Stomach (tissue), 9 donors: Measurements from ENCODE around the gene PCDHGC4. TPM values are rescaled to one million over a fixed set of nuclear protein-coding genes. Genes with fewer than 3 reads are reported as not detected.

ENCODE experiments used
- DNase-seq, 2 donors: peaks; one replicate each; pipeline versions ENCODE4 v3.0.0 to v3.0.0-alpha.2; 2013 to 2019
- H3K27ac ChIP-seq, 5 donors: fragments of 200-600 bp in 4 of 5; sonication (generic) in 4 of 5; one replicate each; pipeline ENCODE4 v1.5.1; 2013 to 2019; ENCODE audit warnings: mild to moderate bottlenecking in 1 of 5, moderate library complexity in 1 of 5
- H3K27me3 ChIP-seq, 3 donors: fragments of 200-600 bp; sonication (generic); one replicate each; pipeline ENCODE4 v1.5.1; 2017 to 2019; ENCODE audit warnings: mixed run types in 1 of 3
- H3K36me3 ChIP-seq, 4 donors: fragments of 200-600 bp; sonication (generic); 1 replicate in 3 of 4; 2 replicates in 1 of 4; pipeline ENCODE4 v1.5.1; 2016 to 2019
- H3K4me1 ChIP-seq, 4 donors: fragments of 200-600 bp; sonication (generic); one replicate each; pipeline ENCODE4 v1.5.1; 2016 to 2019
- H3K4me3 ChIP-seq, 4 donors: fragments of 200-600 bp; sonication (generic) in 3 of 4; one replicate each; pipeline ENCODE4 v1.5.1; 2016 to 2019; ENCODE audit warnings: mild to moderate bottlenecking in 1 of 4
- H3K9me3 ChIP-seq, 4 donors: fragments of 200-600 bp; sonication (generic); one replicate each; pipeline ENCODE4 v1.5.1; 2016 to 2019
- EP300 ChIP-seq: sonication (generic); formaldehyde crosslinking; IDR thresholded peaks from one replicate; pipeline ENCODE4 v1.6.1; 2017; ENCODE audit warnings: antibody characterized with exemption
- POLR2A ChIP-seq, 4 donors: fragments of 450-650 bp; IDR thresholded peaks; one replicate each; pipeline ENCODE4 v1.6.1; 2016; ENCODE audit warnings: antibody characterized with exemption in 4 of 4, control low read depth in 2 of 4, mild to moderate bottlenecking in 1 of 4, moderate library complexity in 1 of 4
- POLR2AphosphoS5 ChIP-seq, 3 donors: sonication (generic); formaldehyde crosslinking; IDR thresholded peaks; one replicate each; pipeline ENCODE4 v1.6.1; 2016; ENCODE audit warnings: antibody characterized with exemption in 3 of 3
- WGBS, 5 donors: extraction: QIAGEN DNeasy Blood & Tissue Kit in 3 of 5; methylation state at CpG; one replicate each; pipeline versions ENCODE4 v1.1.5 to v1.1.7; 2013 to 2018; 5-methylcytosine and 5-hydroxymethylcytosine counted together
- intact Hi-C: fragments of 100-400 bp; cut with DNase I; formaldehyde crosslinking; loops from one replicate; pipeline ENCODE4 v1.15.1; 2023; ENCODE audit warnings: low total_unique reads
- polyA plus RNA-seq, 3 donors: library from polyadenylated mRNA; stranded (reverse); fragments of 200-250 nt; gene quantifications; one replicate each; pipeline ENCODE4 v1.2.3, GENCODE V29; 2013
- total RNA-seq, 5 donors: library from RNA; depleted of rRNA; stranded (reverse); fragments of >200 nt; gene quantifications; one replicate each; pipeline versions ENCODE4 v1.1.0 to v1.2.3, GENCODE V29; 2014 to 2016
- TF ChIP-seq, protein P1 (sequence below), 7 experiments: fragments of 450-650 bp in 4 of 7; fragments of 200-600 bp in 3 of 7; sonication (generic) in 3 of 7; IDR thresholded peaks; one replicate each; pipeline ENCODE4 v1.5.1; 2016 to 2019; ENCODE audit warnings: antibody characterized with exemption in 7 of 7, control low read depth in 2 of 7, mild to moderate bottlenecking in 1 of 7
- donor health status: healthy with polysubstance abuse.
- donor health status: Bipolar disorder and iron deficiency.
- donor health status: healthy.

PCDHGC4 gene
- total and polyA plus RNA-seq, 8 donors, result 0.87 to 15.4 (median 5.0) TPM; not detected in 4

DNA sequence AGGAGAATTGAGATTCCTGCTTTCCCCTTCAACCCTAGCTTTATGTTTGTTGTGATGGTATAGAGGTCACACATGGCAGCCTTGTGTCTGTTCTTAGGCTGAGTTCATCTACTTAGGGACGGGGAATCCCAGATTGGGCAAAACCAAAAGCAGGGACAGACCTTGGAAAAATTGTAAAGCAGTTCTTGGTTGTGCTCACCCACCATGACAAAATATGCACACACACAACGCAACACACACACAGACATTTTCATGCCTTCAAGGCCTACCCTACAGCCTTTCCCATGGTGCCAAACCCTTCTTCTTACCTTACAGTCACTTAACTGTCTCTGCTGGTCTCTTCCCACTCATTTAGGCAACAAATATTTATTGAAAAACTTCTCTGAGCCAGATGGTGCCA lies 18.9 kb downstream of the PCDHGC4 start:
- no peak for DNase-seq
- intact Hi-C loops, result no loop called here
- WGBS, 5 donors, result 94 to 100% (median 97%) methylated on average over 2 of the region's 2 CpGs
- Histone ChIP-seq H3K4me3 (no peak overlapping the region), H3K27me3 (no peaks in the 10 kb centered on the region), H3K4me1 (peaks cover 15 to 23% (median 20%) of the 10 kb centered on the region in 4 donors), H3K27ac (no peak overlapping the region), H3K36me3 (peaks cover 0 to 27% (median 18%) of the 10 kb centered on the region in 4 donors), H3K9me3 (no peaks in the 10 kb centered on the region)
- no peak for TF ChIP-seq EP300
- TF ChIP-seq POLR2A (IDR thresholded peaks at IDR 0.05), result no peak
- TF ChIP-seq, protein P1, sequence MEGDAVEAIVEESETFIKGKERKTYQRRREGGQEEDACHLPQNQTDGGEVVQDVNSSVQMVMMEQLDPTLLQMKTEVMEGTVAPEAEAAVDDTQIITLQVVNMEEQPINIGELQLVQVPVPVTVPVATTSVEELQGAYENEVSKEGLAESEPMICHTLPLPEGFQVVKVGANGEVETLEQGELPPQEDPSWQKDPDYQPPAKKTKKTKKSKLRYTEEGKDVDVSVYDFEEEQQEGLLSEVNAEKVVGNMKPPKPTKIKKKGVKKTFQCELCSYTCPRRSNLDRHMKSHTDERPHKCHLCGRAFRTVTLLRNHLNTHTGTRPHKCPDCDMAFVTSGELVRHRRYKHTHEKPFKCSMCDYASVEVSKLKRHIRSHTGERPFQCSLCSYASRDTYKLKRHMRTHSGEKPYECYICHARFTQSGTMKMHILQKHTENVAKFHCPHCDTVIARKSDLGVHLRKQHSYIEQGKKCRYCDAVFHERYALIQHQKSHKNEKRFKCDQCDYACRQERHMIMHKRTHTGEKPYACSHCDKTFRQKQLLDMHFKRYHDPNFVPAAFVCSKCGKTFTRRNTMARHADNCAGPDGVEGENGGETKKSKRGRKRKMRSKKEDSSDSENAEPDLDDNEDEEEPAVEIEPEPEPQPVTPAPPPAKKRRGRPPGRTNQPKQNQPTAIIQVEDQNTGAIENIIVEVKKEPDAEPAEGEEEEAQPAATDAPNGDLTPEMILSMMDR (IDR thresholded peaks at IDR 0.05), result no peak
- TF ChIP-seq POLR2AphosphoS5 (IDR thresholded peaks at IDR 0.05), result no peak

DNA sequence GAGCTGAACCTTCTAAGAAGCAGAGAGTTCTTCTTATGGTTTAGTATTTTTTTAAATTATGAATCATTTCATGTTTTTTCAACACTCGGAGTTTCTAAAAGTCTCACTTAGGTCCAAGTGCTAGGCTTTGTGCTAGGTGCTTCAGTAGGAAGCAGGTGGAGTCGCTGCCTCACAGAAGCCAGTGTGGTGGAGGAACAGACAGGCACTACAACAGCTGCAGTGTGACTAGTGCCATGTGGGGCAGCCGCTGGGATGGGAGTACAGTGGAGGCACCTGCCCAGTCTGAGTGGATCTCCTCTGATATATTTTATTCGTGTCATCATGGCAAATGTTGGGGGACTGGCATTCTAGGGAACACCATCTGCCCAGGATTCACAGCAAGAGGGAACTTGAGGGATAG lies 19.4 kb downstream of the PCDHGC4 start:
- intact Hi-C loops, result no loop called here
- TF ChIP-seq, protein P1 (IDR thresholded peaks at IDR 0.05), result no peak
- TF ChIP-seq POLR2AphosphoS5 (IDR thresholded peaks at IDR 0.05) (no peak), EP300 (no peak), POLR2A (IDR thresholded peaks at IDR 0.05) (no peak)
- 84 to 92% (median 88%) methylated on average over 4 of the region's 4 CpGs for WGBS, 5 donors

DNA sequence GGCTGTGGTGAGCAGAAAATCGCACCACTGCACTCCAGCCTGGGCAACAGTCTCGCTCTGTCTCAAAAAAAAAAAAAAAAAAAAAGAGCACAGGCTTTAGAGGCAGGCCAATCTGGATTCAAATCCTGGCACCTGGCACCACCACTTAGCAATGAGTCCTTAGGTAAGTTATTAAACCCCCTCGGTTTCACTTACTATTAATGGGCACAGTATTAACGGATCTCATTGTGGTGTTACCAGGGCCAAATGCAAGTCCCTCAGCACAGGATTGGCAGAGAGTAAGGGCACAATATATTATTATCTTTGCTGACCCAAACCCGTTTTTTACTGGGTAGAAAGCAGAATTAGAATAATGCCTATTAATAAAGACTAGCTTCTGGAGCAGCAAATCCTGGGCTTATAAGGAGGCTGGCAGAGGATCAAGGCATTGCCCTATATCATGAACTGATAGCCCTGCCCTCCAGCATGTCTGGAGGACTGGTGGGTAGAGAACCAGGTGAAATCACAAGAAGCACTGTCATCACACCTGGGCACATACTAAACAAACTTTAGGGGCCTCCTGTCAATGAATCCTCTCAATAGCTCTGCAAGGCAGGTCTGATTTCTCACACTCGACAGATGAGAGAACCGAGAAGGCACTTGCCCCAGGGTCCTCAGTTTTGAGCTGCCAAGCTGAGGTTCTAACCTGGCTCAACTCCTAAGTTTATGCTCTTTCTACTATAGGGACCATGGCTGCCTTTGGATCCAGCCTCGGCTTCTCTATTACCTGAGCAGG lies 21.7 kb downstream of the PCDHGC4 start:
- Histone ChIP-seq H3K4me3 (no peak overlapping the region), H3K27ac (peak overlapping the region in 4 of 5 donors; percentile 81 to 92 (median 90)), H3K4me1 (peaks cover 22 to 35% (median 32%) of the 10 kb centered on the region in 4 donors), H3K36me3 (peaks cover 5 to 38% (median 23%) of the 10 kb centered on the region in 4 donors), H3K27me3 (no peaks in the 10 kb centered on the region), H3K9me3 (no peaks in the 10 kb centered on the region)
- 84 to 91% (median 89%) methylated on average over 7 to 8 of the region's 8 CpGs for WGBS, 5 donors
- TF ChIP-seq, protein P1 (IDR thresholded peaks at IDR 0.05), result no peak
- TF ChIP-seq EP300 (no peak), POLR2A (IDR thresholded peaks at IDR 0.05) (no peak), POLR2AphosphoS5 (IDR thresholded peaks at IDR 0.05) (no peak)
- DNase-seq, result no peak
- intact Hi-C loops, result no loop called here

More for the DNA sequence above, 19.4 kb downstream of the PCDHGC4 start:
- no peaks in the 10 kb centered on the region for H3K9me3 ChIP-seq
- no peak for DNase-seq
- H3K27ac ChIP-seq, result no peak overlapping the region
- no peak overlapping the region for H3K4me3 ChIP-seq
- H3K27me3 ChIP-seq, result no peaks in the 10 kb centered on the region
- H3K4me1 ChIP-seq, result peaks cover 16 to 27% (median 25%) of the 10 kb centered on the region in 4 donors
- H3K36me3 ChIP-seq, result peaks cover 0 to 27% (median 16%) of the 10 kb centered on the region in 4 donors

DNA sequence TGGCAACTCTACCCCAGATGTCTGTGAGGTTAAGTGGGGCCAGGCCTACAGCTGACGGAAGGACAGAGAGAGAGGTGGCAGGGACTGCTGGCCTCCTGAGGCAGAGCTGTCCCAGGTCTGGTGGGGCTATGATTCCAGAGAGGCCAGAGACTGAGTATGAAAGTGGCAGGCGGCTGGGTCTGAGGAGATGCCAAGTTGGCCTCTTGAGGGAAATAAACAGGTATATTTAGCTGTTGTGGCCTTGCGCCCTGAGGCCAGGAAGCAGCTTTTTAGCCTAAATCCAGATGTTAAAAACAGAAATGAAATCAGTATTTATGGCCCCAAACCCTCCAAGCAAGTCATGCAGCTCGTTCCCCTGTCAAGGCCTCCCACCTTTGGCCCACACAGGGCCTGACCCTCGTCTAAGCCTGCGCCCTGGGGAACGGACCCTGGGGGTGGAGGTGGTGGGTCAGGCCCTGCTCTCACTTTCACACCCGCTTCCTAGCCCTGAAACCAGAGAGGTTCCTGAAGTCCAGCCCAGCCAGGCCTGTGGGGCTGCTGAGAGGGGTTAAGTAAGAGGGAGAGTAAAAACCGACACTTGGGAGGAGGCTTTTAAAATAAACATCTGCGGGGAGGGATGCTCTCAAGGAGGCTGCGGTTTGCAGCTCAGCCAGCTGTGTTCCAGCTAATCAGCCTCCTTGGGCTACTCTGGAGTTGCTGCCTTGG lies 22.7 kb downstream of the PCDHGC4 start:
- peaks cover 9 to 42% (median 28%) of the 10 kb centered on the region in 4 donors for H3K36me3 ChIP-seq
- peaks cover 24 to 43% (median 36%) of the 10 kb centered on the region in 4 donors for H3K4me1 ChIP-seq
- no peak overlapping the region for H3K4me3 ChIP-seq
- H3K9me3 ChIP-seq, result no peaks in the 10 kb centered on the region
- no peak for TF ChIP-seq EP300
- TF ChIP-seq POLR2A (IDR thresholded peaks at IDR 0.05), result no peak
- peak in 1 of 2 donors; percentile 80 for DNase-seq
- 54 to 74% (median 63%) methylated on average over 11 of the region's 11 CpGs for WGBS, 5 donors
- intact Hi-C loops, result no loop called here
- no peaks in the 10 kb centered on the region for H3K27me3 ChIP-seq
- H3K27ac ChIP-seq, result peak overlapping the region; percentile 55 to 92 (median 89)
